ENCODE measurements around the gene TRAP1.
A peak's percentile ranks its signal among the peaks of the same experiment; 100 is the strongest.
"Not testable (repeated sequence)": the region's sequence is repeated elsewhere in the genome, so short reads cannot be mapped to it uniquely, and the experiment has no call there.

The TRAP1 gene

GRCh38 chr16:3736116-3736515, 18.8 kb upstream of the TRAP1 start:
- no peak for DNase-seq (ENCODE audit: low read depth, low spot score)

- DNase-seq (ENCODE audit: low read depth, low spot score), result no peak
These were observed 18.2 kb upstream of the TRAP1 start for GRCh38 chr16:3735541-3735940.

GRCh38 chr16:3734758-3735221, 17.5 kb upstream of the TRAP1 start:
- no peak for DNase-seq (ENCODE audit: low read depth, low spot score)

- DNase-seq (ENCODE audit: low read depth, low spot score), result no peak
These were observed 16.9 kb upstream of the TRAP1 start for GRCh38 chr16:3734084-3734757.

- DNase-seq (ENCODE audit: low read depth, low spot score), result no peak
These were observed 14.8 kb upstream of the TRAP1 start for GRCh38 chr16:3732171-3732570.

- DNase-seq (ENCODE audit: low read depth, low spot score), result no peak
These were observed 14.0 kb upstream of the TRAP1 start for GRCh38 chr16:3731126-3731935.

GRCh38 chr16:3730161-3731125, 13.1 kb upstream of the TRAP1 start:
- DNase-seq (ENCODE audit: low read depth, low spot score), result no peak

- DNase-seq (ENCODE audit: low read depth, low spot score), result no peak
These were observed 12.1 kb upstream of the TRAP1 start for GRCh38 chr16:3729161-3730112.

GRCh38 chr16:3728424-3729160, 11.3 kb upstream of the TRAP1 start:
- DNase-seq (ENCODE audit: low read depth, low spot score), result no peak

- no peak for DNase-seq (ENCODE audit: low read depth, low spot score)
These were observed 10.6 kb upstream of the TRAP1 start for GRCh38 chr16:3727806-3728381.

- no peak for DNase-seq (ENCODE audit: low read depth, low spot score)
These were observed 8.8 kb upstream of the TRAP1 start for GRCh38 chr16:3726021-3726687.

GRCh38 chr16:3725276-3725675, 8.0 kb upstream of the TRAP1 start:
- DNase-seq (ENCODE audit: low read depth, low spot score), result no peak

- no peak for DNase-seq (ENCODE audit: low read depth, low spot score)
These were observed 5.2 kb upstream of the TRAP1 start for GRCh38 chr16:3722508-3722907.

- no peak for DNase-seq (ENCODE audit: low read depth, low spot score)
These were observed 3.1 kb upstream of the TRAP1 start for GRCh38 chr16:3720418-3720817.

- no peak for DNase-seq (ENCODE audit: low read depth, low spot score)
These were observed 1.3 kb upstream of the TRAP1 start for GRCh38 chr16:3718628-3719027.

GRCh38 chr16:3718019-3718391, 681 bp upstream of the TRAP1 start:
- no peak for DNase-seq (ENCODE audit: low read depth, low spot score)

- peak; percentile 33 for DNase-seq (ENCODE audit: low read depth, low spot score)
These were observed 491 bp downstream of the TRAP1 start for GRCh38 chr16:3716831-3717234.

- no peak for DNase-seq (ENCODE audit: low read depth, low spot score)
These were observed 1.9 kb downstream of the TRAP1 start for GRCh38 chr16:3715430-3715829.

GRCh38 chr16:3714378-3714777, 2.9 kb downstream of the TRAP1 start:
- not testable (repeated sequence) for DNase-seq (ENCODE audit: low read depth, low spot score)

All from astrocyte of the hippocampus (primary cell).